RWPE2 (cell line): ENCODE measurements around the gene COMMD8.
A peak's percentile ranks its signal among the peaks of the same experiment; 100 is the strongest.

Experiments used
- ATAC-seq: fragments of 200-7000 bp; cut with Tn5 transposase; 3 replicates; pipeline ENCODE4 v1.9.1; 2021; ENCODE audit warnings: low read depth
- DNase-seq: peaks from one replicate; pipeline ENCODE4 v3.0.0-alpha.2; 2020; ENCODE audit warnings: low spot score
- H3K27ac ChIP-seq: fragments of 450-650 bp; 2 replicates; pipeline ENCODE4 v1.5.1; 2017; ENCODE audit warnings: mild to moderate bottlenecking; ENCODE audit not compliant: poor library complexity, severe bottlenecking
- H3K27me3 ChIP-seq: fragments of 250-450 bp; sonication (Bioruptor Pico); 2 replicates; pipeline ENCODE4 v1.5.1; 2021; ENCODE audit warnings: mild to moderate bottlenecking, moderate library complexity; ENCODE audit not compliant: insufficient read depth, poor library complexity, severe bottlenecking
- H3K36me3 ChIP-seq: fragments of 250-450 bp; sonication (Bioruptor Pico); 2 replicates; pipeline ENCODE4 v1.5.1; 2020; ENCODE audit warnings: low read depth, mild to moderate bottlenecking, moderate library complexity
- H3K4me1 ChIP-seq: fragments of 250-450 bp; sonication (Bioruptor Pico); 2 replicates; pipeline ENCODE4 v1.5.1; 2021; ENCODE audit warnings: mild to moderate bottlenecking, moderate library complexity; ENCODE audit not compliant: insufficient read depth, poor library complexity, severe bottlenecking
- H3K4me3 ChIP-seq: fragments of 250-450 bp; sonication (Bioruptor Pico); 2 replicates; pipeline ENCODE4 v1.5.1; 2021; ENCODE audit warnings: mild to moderate bottlenecking, moderate library complexity; ENCODE audit not compliant: severe bottlenecking
- H3K9me3 ChIP-seq: fragments of 250-450 bp; sonication (Bioruptor Pico); 2 replicates; pipeline ENCODE4 v1.5.1; 2021; ENCODE audit warnings: mild to moderate bottlenecking, moderate library complexity; ENCODE audit not compliant: severe bottlenecking
- TF ChIP-seq, protein P1 (sequence below): fragments of 450-650 bp; IDR thresholded peaks from one replicate; pipeline ENCODE4 v1.5.1; 2017; ENCODE audit warnings: mild to moderate bottlenecking, moderate library complexity; ENCODE audit not compliant: poor library complexity, severe bottlenecking

Gene COMMD8

DNA sequence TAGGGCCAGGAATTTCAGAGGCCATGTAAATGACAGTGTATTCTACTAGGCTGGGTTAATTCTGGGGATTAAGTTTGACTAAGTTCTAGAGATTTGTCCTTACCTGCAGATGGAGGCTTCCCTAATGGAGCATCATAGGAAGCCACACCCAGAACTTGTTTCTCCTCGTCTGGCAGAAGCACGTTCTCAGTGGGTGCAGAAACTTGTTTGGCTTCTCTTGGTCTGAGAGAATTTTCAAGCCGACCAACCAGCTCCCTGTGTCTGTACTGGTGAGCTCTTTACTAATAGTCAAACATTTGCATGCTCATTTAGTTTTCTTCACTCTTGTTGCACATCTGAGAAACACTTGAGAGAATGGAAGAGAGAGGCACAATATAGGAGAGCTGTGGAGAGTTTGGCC lies 20.7 kb upstream of the COMMD8 start:
- TF ChIP-seq, protein P1, sequence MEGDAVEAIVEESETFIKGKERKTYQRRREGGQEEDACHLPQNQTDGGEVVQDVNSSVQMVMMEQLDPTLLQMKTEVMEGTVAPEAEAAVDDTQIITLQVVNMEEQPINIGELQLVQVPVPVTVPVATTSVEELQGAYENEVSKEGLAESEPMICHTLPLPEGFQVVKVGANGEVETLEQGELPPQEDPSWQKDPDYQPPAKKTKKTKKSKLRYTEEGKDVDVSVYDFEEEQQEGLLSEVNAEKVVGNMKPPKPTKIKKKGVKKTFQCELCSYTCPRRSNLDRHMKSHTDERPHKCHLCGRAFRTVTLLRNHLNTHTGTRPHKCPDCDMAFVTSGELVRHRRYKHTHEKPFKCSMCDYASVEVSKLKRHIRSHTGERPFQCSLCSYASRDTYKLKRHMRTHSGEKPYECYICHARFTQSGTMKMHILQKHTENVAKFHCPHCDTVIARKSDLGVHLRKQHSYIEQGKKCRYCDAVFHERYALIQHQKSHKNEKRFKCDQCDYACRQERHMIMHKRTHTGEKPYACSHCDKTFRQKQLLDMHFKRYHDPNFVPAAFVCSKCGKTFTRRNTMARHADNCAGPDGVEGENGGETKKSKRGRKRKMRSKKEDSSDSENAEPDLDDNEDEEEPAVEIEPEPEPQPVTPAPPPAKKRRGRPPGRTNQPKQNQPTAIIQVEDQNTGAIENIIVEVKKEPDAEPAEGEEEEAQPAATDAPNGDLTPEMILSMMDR: no peak
- Histone ChIP-seq H3K27ac (peak overlapping the region; percentile 68), H3K36me3 (no peaks in the 10 kb centered on the region; the same call in 1 of the 2 replicates), H3K4me3 (no peak overlapping the region), H3K9me3 (peaks cover 3% of the 10 kb centered on the region), H3K27me3 (no peaks in the 10 kb centered on the region), H3K4me1 (peaks cover 32% of the 10 kb centered on the region)
- ATAC-seq (no peak), DNase-seq (no peak)

DNA sequence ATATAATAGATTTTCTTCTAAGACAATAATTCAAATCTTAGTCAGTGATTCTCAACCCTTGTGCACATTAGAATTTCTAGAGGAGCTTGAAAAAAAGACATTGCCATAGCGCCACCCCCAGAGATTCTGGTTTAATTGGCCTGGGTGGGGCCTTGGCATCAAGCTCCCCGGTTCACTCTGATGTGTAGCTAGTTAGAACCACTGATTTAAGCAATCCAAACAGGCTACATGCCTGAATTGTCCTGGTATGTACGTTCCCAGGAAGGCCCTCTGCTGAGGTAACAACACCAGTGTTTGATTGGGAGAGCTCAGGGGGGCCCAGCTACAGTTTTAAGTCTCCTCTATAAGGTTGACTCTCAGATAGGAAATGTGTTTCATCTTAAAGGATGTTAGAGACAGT lies 20.2 kb upstream of the COMMD8 start:
- peaks cover 3% of the 10 kb centered on the region for H3K9me3 ChIP-seq
- peak overlapping the region; percentile 68 for H3K27ac ChIP-seq
- H3K36me3 ChIP-seq: no peaks in the 10 kb centered on the region; the same call in 1 of the 2 replicates
- DNase-seq: no peak
- H3K27me3 ChIP-seq: no peaks in the 10 kb centered on the region
- no peak overlapping the region for H3K4me3 ChIP-seq
- ATAC-seq: no peak
- TF ChIP-seq, protein P1: peak; percentile 8
- peaks cover 32% of the 10 kb centered on the region for H3K4me1 ChIP-seq

DNA sequence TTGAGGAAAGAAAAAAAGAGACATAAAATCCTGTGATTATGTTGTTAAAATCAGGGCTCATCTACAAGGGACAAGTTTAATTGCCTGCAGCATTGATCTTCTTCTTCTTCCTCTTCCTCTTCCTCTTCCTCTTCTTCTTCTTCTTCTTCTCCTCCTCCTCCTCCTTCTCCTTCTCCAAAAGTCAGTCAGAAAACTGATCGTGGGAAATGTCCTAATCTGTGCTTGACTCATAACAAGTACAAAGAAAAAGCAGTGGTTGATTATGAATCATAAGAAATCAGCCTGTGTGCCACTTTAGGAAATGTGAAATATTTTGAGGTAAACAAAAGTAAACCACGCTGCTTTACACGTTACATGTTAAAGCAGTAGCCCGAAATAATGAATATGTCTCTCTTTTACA lies 18.8 kb upstream of the COMMD8 start:
- peaks cover under 1% of the 10 kb centered on the region for H3K9me3 ChIP-seq
- no peak overlapping the region for H3K27ac ChIP-seq
- no peak overlapping the region for H3K4me3 ChIP-seq
- TF ChIP-seq, protein P1: no peak
- H3K36me3 ChIP-seq: no peaks in the 10 kb centered on the region; the same call in 1 of the 2 replicates
- ATAC-seq (peak; percentile 15; the same call in 1 of the 3 replicates), DNase-seq (no peak)
- H3K27me3 ChIP-seq: no peaks in the 10 kb centered on the region
- peaks cover 30% of the 10 kb centered on the region for H3K4me1 ChIP-seq

DNA sequence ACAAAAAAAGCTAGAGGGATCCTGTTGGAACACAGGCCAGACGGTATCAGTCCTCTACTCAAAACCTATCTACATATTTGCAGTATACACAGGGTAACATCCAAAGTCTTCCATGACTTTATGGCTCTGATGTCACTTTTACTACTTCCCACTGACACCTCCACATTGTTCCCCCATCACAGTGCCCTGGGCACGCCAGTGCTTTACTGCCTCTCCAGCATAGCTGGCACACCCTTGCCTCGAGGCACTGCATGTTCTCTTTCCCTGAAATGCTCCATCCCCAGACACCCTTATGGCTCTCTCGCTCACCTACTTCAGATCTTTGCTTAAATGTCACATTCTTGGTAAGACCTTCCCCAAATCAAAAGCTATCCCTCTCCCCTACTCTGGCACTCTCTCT lies 15.3 kb upstream of the COMMD8 start:
- Histone ChIP-seq H3K4me1 (peaks cover 12% of the 10 kb centered on the region), H3K36me3 (no peaks in the 10 kb centered on the region), H3K4me3 (no peak overlapping the region), H3K9me3 (no peaks in the 10 kb centered on the region), H3K27ac (no peak overlapping the region), H3K27me3 (no peaks in the 10 kb centered on the region)
- no peak for ATAC-seq
- TF ChIP-seq, protein P1: no peak
- no peak for DNase-seq

DNA sequence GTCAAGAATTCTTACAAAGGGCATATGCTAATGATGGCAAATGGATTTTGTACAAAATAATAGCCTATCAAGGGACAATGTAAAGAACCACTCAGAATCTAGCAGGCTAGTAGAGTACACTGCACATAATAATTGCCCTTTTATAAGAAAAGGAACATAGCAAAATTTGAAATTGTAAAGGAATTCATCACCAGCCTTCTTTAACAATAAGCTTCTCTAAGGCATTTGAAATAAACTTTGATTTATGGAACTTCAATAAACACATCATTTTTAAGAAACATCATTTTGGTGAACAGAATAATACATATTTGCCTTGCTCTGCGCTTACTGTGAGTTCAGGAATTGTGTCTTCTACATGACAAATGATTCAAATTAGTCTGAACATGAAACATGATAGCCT lies 11.9 kb upstream of the COMMD8 start:
- Histone ChIP-seq H3K4me3 (no peak overlapping the region), H3K27me3 (no peaks in the 10 kb centered on the region), H3K36me3 (no peaks in the 10 kb centered on the region), H3K27ac (no peak overlapping the region), H3K9me3 (no peaks in the 10 kb centered on the region), H3K4me1 (peaks cover 5% of the 10 kb centered on the region)
- TF ChIP-seq, protein P1: no peak
- no peak for ATAC-seq
- DNase-seq: no peak
